ENCODE data around the gene NSFL1C.

The NSFL1C gene

GRCh38 chr20:1463971-1464570 lies 2.6 kb downstream of the NSFL1C start:
- no peaks in the 10 kb centered on the region for H3K27me3 ChIP-seq (ENCODE audit: insufficient read depth, low read length)
- H3K9me3 ChIP-seq (ENCODE audit: low read length) = no peaks in the 10 kb centered on the region
- peaks cover 18% of the 10 kb centered on the region for H3K4me1 ChIP-seq (ENCODE audit: insufficient read depth, low read length)
- H3K36me3 ChIP-seq (ENCODE audit: insufficient read depth, low read length) = peaks cover 35% of the 10 kb centered on the region
- no peak overlapping the region for H3K4me3 ChIP-seq (ENCODE audit: low read length)
- no peak overlapping the region for H2AFZ ChIP-seq (ENCODE audit: low read depth, low read length)

- no peaks in the 10 kb centered on the region for H3K9me3 ChIP-seq (ENCODE audit: low read length)
- no peak overlapping the region for H2AFZ ChIP-seq (ENCODE audit: low read depth, low read length)
- H3K4me3 ChIP-seq (ENCODE audit: low read length) = no peak overlapping the region
- no peaks in the 10 kb centered on the region for H3K27me3 ChIP-seq (ENCODE audit: insufficient read depth, low read length)
- H3K4me1 ChIP-seq (ENCODE audit: insufficient read depth, low read length) = peaks cover 18% of the 10 kb centered on the region
- H3K36me3 ChIP-seq (ENCODE audit: insufficient read depth, low read length) = peaks cover 46% of the 10 kb centered on the region
Measured at GRCh38 chr20:1462834-1463233, 3.8 kb downstream of the NSFL1C start.

- H3K4me1 ChIP-seq (ENCODE audit: insufficient read depth, low read length) = peaks cover 13% of the 10 kb centered on the region
- peaks cover 52% of the 10 kb centered on the region for H3K36me3 ChIP-seq (ENCODE audit: insufficient read depth, low read length)
- no peaks in the 10 kb centered on the region for H3K27me3 ChIP-seq (ENCODE audit: insufficient read depth, low read length)
- no peak overlapping the region for H3K4me3 ChIP-seq (ENCODE audit: low read length)
- H2AFZ ChIP-seq (ENCODE audit: low read depth, low read length) = no peak overlapping the region
- H3K9me3 ChIP-seq (ENCODE audit: low read length) = no peaks in the 10 kb centered on the region
Measured at GRCh38 chr20:1462001-1462400, 4.6 kb downstream of the NSFL1C start.

- H3K36me3 ChIP-seq (ENCODE audit: insufficient read depth, low read length) = peaks cover 66% of the 10 kb centered on the region
- H3K4me1 ChIP-seq (ENCODE audit: insufficient read depth, low read length) = peaks cover 5% of the 10 kb centered on the region
- H3K9me3 ChIP-seq (ENCODE audit: low read length) = no peaks in the 10 kb centered on the region
- no peaks in the 10 kb centered on the region for H3K27me3 ChIP-seq (ENCODE audit: insufficient read depth, low read length)
- no peak overlapping the region for H2AFZ ChIP-seq (ENCODE audit: low read depth, low read length)
- H3K4me3 ChIP-seq (ENCODE audit: low read length) = no peak overlapping the region
Measured at GRCh38 chr20:1460275-1460674, 6.4 kb downstream of the NSFL1C start.

GRCh38 chr20:1457992-1458391 lies 8.7 kb downstream of the NSFL1C start:
- Histone ChIP-seq H2AFZ (ENCODE audit: low read depth, low read length) (no peak overlapping the region), H3K27me3 (ENCODE audit: insufficient read depth, low read length) (no peaks in the 10 kb centered on the region), H3K9me3 (ENCODE audit: low read length) (no peaks in the 10 kb centered on the region), H3K4me3 (ENCODE audit: low read length) (no peak overlapping the region), H3K4me1 (ENCODE audit: insufficient read depth, low read length) (no peaks in the 10 kb centered on the region), H3K36me3 (ENCODE audit: insufficient read depth, low read length) (peaks cover 73% of the 10 kb centered on the region)

GRCh38 chr20:1456300-1456699 lies 10.3 kb downstream of the NSFL1C start:
- Histone ChIP-seq H3K4me1 (ENCODE audit: insufficient read depth, low read length) (no peaks in the 10 kb centered on the region), H3K27me3 (ENCODE audit: insufficient read depth, low read length) (no peaks in the 10 kb centered on the region), H3K36me3 (ENCODE audit: insufficient read depth, low read length) (peaks cover 86% of the 10 kb centered on the region), H3K4me3 (ENCODE audit: low read length) (no peak overlapping the region), H2AFZ (ENCODE audit: low read depth, low read length) (no peak overlapping the region), H3K9me3 (ENCODE audit: low read length) (no peaks in the 10 kb centered on the region)

GRCh38 chr20:1450926-1451491 lies 15.6 kb downstream of the NSFL1C start:
- no peaks in the 10 kb centered on the region for H3K27me3 ChIP-seq (ENCODE audit: insufficient read depth, low read length)
- no peak overlapping the region for H3K4me3 ChIP-seq (ENCODE audit: low read length)
- H3K36me3 ChIP-seq (ENCODE audit: insufficient read depth, low read length) = peaks cover 92% of the 10 kb centered on the region

GRCh38 chr20:1449370-1449769 lies 17.3 kb downstream of the NSFL1C start:
- H3K36me3 ChIP-seq (ENCODE audit: insufficient read depth, low read length) = peaks cover 96% of the 10 kb centered on the region
- H3K4me3 ChIP-seq (ENCODE audit: low read length) = no peak overlapping the region
- no peaks in the 10 kb centered on the region for H3K4me1 ChIP-seq (ENCODE audit: insufficient read depth, low read length)
- no peak overlapping the region for H2AFZ ChIP-seq (ENCODE audit: low read depth, low read length)
- H3K27me3 ChIP-seq (ENCODE audit: insufficient read depth, low read length) = no peaks in the 10 kb centered on the region
- H3K9me3 ChIP-seq (ENCODE audit: low read length) = no peaks in the 10 kb centered on the region

More at GRCh38 chr20:1450926-1451491, 15.6 kb downstream of the NSFL1C start:
- no peaks in the 10 kb centered on the region for H3K9me3 ChIP-seq (ENCODE audit: low read length)
- no peaks in the 10 kb centered on the region for H3K4me1 ChIP-seq (ENCODE audit: insufficient read depth, low read length)
- no peak overlapping the region for H2AFZ ChIP-seq (ENCODE audit: low read depth, low read length)

- Histone ChIP-seq H3K4me3 (ENCODE audit: low read length) (no peak overlapping the region), H3K9me3 (ENCODE audit: low read length) (no peaks in the 10 kb centered on the region), H3K27me3 (ENCODE audit: insufficient read depth, low read length) (no peaks in the 10 kb centered on the region), H2AFZ (ENCODE audit: low read depth, low read length) (no peak overlapping the region), H3K36me3 (ENCODE audit: insufficient read depth, low read length) (peaks cover 95% of the 10 kb centered on the region), H3K4me1 (ENCODE audit: insufficient read depth, low read length) (no peaks in the 10 kb centered on the region)
Measured at GRCh38 chr20:1448081-1448620, 18.5 kb downstream of the NSFL1C start.

- H3K36me3 ChIP-seq (ENCODE audit: insufficient read depth, low read length) = peaks cover 94% of the 10 kb centered on the region
- H3K9me3 ChIP-seq (ENCODE audit: low read length) = no peaks in the 10 kb centered on the region
- H3K4me3 ChIP-seq (ENCODE audit: low read length) = no peak overlapping the region
- no peaks in the 10 kb centered on the region for H3K4me1 ChIP-seq (ENCODE audit: insufficient read depth, low read length)
- no peaks in the 10 kb centered on the region for H3K27me3 ChIP-seq (ENCODE audit: insufficient read depth, low read length)
- no peak overlapping the region for H2AFZ ChIP-seq (ENCODE audit: low read depth, low read length)
Measured at GRCh38 chr20:1446536-1446935, 20.1 kb downstream of the NSFL1C start.

- no peak overlapping the region for H3K4me3 ChIP-seq (ENCODE audit: low read length)
- H3K36me3 ChIP-seq (ENCODE audit: insufficient read depth, low read length) = peaks cover 65% of the 10 kb centered on the region
- H3K9me3 ChIP-seq (ENCODE audit: low read length) = no peaks in the 10 kb centered on the region
- H3K4me1 ChIP-seq (ENCODE audit: insufficient read depth, low read length) = no peaks in the 10 kb centered on the region
- no peak overlapping the region for H2AFZ ChIP-seq (ENCODE audit: low read depth, low read length)
- H3K27me3 ChIP-seq (ENCODE audit: insufficient read depth, low read length) = no peaks in the 10 kb centered on the region
Measured at GRCh38 chr20:1443085-1443484, 23.6 kb downstream of the NSFL1C start.

- Histone ChIP-seq H3K4me1 (ENCODE audit: insufficient read depth, low read length) (no peaks in the 10 kb centered on the region), H3K4me3 (ENCODE audit: low read length) (no peak overlapping the region), H3K36me3 (ENCODE audit: insufficient read depth, low read length) (peaks cover 57% of the 10 kb centered on the region), H2AFZ (ENCODE audit: low read depth, low read length) (no peak overlapping the region), H3K27me3 (ENCODE audit: insufficient read depth, low read length) (no peaks in the 10 kb centered on the region), H3K9me3 (ENCODE audit: low read length) (no peaks in the 10 kb centered on the region)
Measured at GRCh38 chr20:1442304-1442703, 24.3 kb downstream of the NSFL1C start.

- peaks cover 47% of the 10 kb centered on the region for H3K36me3 ChIP-seq (ENCODE audit: insufficient read depth, low read length)
- no peak overlapping the region for H2AFZ ChIP-seq (ENCODE audit: low read depth, low read length)
- no peak overlapping the region for H3K4me3 ChIP-seq (ENCODE audit: low read length)
- no peaks in the 10 kb centered on the region for H3K9me3 ChIP-seq (ENCODE audit: low read length)
- H3K27me3 ChIP-seq (ENCODE audit: insufficient read depth, low read length) = no peaks in the 10 kb centered on the region
- no peaks in the 10 kb centered on the region for H3K4me1 ChIP-seq (ENCODE audit: insufficient read depth, low read length)
Measured at GRCh38 chr20:1441133-1441532, 25.5 kb downstream of the NSFL1C start.

- Histone ChIP-seq H3K4me3 (ENCODE audit: low read length) (no peak overlapping the region), H3K4me1 (ENCODE audit: insufficient read depth, low read length) (no peaks in the 10 kb centered on the region), H2AFZ (ENCODE audit: low read depth, low read length) (no peak overlapping the region), H3K9me3 (ENCODE audit: low read length) (no peaks in the 10 kb centered on the region), H3K27me3 (ENCODE audit: insufficient read depth, low read length) (no peaks in the 10 kb centered on the region), H3K36me3 (ENCODE audit: insufficient read depth, low read length) (peaks cover 36% of the 10 kb centered on the region)
Measured at GRCh38 chr20:1440024-1440423, 26.6 kb downstream of the NSFL1C start.

Measured in neuron (in vitro differentiated cells).